GM12878 (cell line): ENCODE data around the gene NUDCD3. TPM values are rescaled to one million over a fixed set of nuclear protein-coding genes. Genes with fewer than 3 reads are reported as not detected.

Experiments used
- ATAC-seq: fragments of 200-7000 bp; cut with Tn5 transposase; 3 replicates; pipeline ENCODE4 v1.9.1; 2020; ENCODE audit warnings: mild to moderate bottlenecking, moderate library complexity
- BruUV-seq: library from RNA; stranded (reverse); fragments of 400-500 nt; replicated peaks from 2 replicates; lab custom pipeline; 2021; lab: Mats Ljungman, UMichigan
- CTCF ChIA-PET: fragments of 300-600 bp; sonication (Branson Sonifier 250); formaldehyde crosslinking; extraction: SDS; loops from one replicate; lab custom pipeline; 2021; ENCODE audit warnings: inconsistent platforms; lab: Yijun Ruan, JAX
- POLR2A ChIA-PET: fragments of 350-600 bp; formaldehyde crosslinking; extraction: SDS; loops from one replicate; lab custom pipeline; 2021; ENCODE audit warnings: inconsistent platforms; lab: Charles Lee
- RAD21 ChIA-PET: fragments of 300-600 bp; sonication (Branson Sonifier 250); formaldehyde crosslinking; loops from one replicate; lab custom pipeline; 2023; ENCODE audit warnings: antibody characterized with exemption; ENCODE audit not compliant: unreplicated experiment; lab: Charles Lee
- SMC1A ChIA-PET: fragments of 300-600 bp; sonication (Branson Sonifier 250); formaldehyde crosslinking; loops from one replicate; lab custom pipeline; 2023; ENCODE audit not compliant: unreplicated experiment, uncharacterized antibody; lab: Charles Lee
- DNase-seq: peaks from one replicate; pipeline ENCODE4 v3.0.0-alpha.2; 2011; ENCODE audit warnings: low read depth, low spot score
- FAIRE-seq: peaks from 3 replicates; lab custom pipeline; 2011; peaks lifted over from hg19 to GRCh38; lab: Jason Lieb, UNC
- H2AFZ ChIP-seq: 2 replicates; pipeline ENCODE4 v1.6.0; 2011; ENCODE audit warnings: low read depth, low read length, control low read depth; ENCODE audit not compliant: control insufficient read depth
- H3K27ac ChIP-seq: 2 replicates; pipeline ENCODE4 v1.5.1; 2011; ENCODE audit warnings: control low read depth; ENCODE audit not compliant: control insufficient read depth, insufficient read depth
- H3K27me3 ChIP-seq, 2 experiments: replicated peaks in 1 of 2; 2 replicates each; pipeline versions ENCODE4 v1.6.0 to v1.6.1; 2011; ENCODE audit warnings: low read length in 1 of 2; ENCODE audit not compliant: control insufficient read depth in 2 of 2, insufficient read depth in 2 of 2
- H3K36me3 ChIP-seq, 2 experiments: 2 replicates each; pipeline ENCODE4 v1.5.1; 2011; ENCODE audit warnings: low read length in 1 of 2; ENCODE audit not compliant: control insufficient read depth in 2 of 2, insufficient read depth in 2 of 2
- H3K4me1 ChIP-seq: 2 replicates; pipeline ENCODE4 v1.6.1; 2011; ENCODE audit warnings: mild to moderate bottlenecking, low read length, moderate library complexity, mixed read lengths; ENCODE audit not compliant: control insufficient read depth, insufficient read depth
- H3K4me2 ChIP-seq: 2 replicates; pipeline ENCODE4 v1.6.0; 2011; ENCODE audit warnings: control low read depth; ENCODE audit not compliant: control insufficient read depth, insufficient read depth
- H3K4me3 ChIP-seq: fragments of 200-600 bp; sonication (generic); 2 replicates; pipeline ENCODE4 v1.5.1; 2016
- H3K79me2 ChIP-seq: 2 replicates; pipeline ENCODE4 v1.6.0; 2011; ENCODE audit warnings: low read length; ENCODE audit not compliant: control insufficient read depth, insufficient read depth
- H3K9ac ChIP-seq: 2 replicates; pipeline ENCODE4 v1.8.0; 2011; ENCODE audit warnings: low read length, control low read depth, mixed read lengths; ENCODE audit not compliant: control insufficient read depth, insufficient read depth
- H3K9me3 ChIP-seq: replicated peaks from 3 replicates; pipeline ENCODE4 v1.5.1; 2011; ENCODE audit warnings: mild to moderate bottlenecking, low read length; ENCODE audit not compliant: control insufficient read depth, insufficient read depth
- H4K20me1 ChIP-seq: 2 replicates; pipeline ENCODE4 v1.6.0; 2011; ENCODE audit not compliant: control insufficient read depth, insufficient read depth
- FOXK2 ChIP-seq: fragments of 450-650 bp; IDR thresholded peaks from 2 replicates; pipeline ENCODE4 v1.6.1; 2017; ENCODE audit warnings: mild to moderate bottlenecking, moderate library complexity
- HDAC2 ChIP-seq: fragments of 200-600 bp; sonication (generic); IDR thresholded peaks from 2 replicates; pipeline ENCODE4 v1.6.1; 2017
- KLF5 ChIP-seq: fragments of 450-650 bp; IDR thresholded peaks from 2 replicates; pipeline ENCODE4 v1.6.1; 2014; ENCODE audit warnings: mild to moderate bottlenecking; ENCODE audit not compliant: partially characterized antibody
- NFIC ChIP-seq: IDR thresholded peaks from 2 replicates; pipeline ENCODE4 v1.6.1; 2012; ENCODE audit warnings: low read depth, mild to moderate bottlenecking, inconsistent platforms, low read length, moderate library complexity
- NR2C1 ChIP-seq: fragments of 450-650 bp; IDR thresholded peaks from 2 replicates; pipeline ENCODE4 v1.6.1; 2017; ENCODE audit warnings: antibody characterized with exemption, mild to moderate bottlenecking, moderate library complexity
- RB1 ChIP-seq: fragments of 450-650 bp; formaldehyde crosslinking; IDR thresholded peaks from 2 replicates; pipeline ENCODE4 v1.6.1; 2017; ENCODE audit warnings: mild to moderate bottlenecking, borderline replicate concordance
- SKIL ChIP-seq: fragments of 450-650 bp; IDR thresholded peaks from 2 replicates; pipeline ENCODE4 v1.6.1; 2017; ENCODE audit warnings: mild to moderate bottlenecking, low read depth, inconsistent platforms; ENCODE audit not compliant: poor library complexity, severe bottlenecking
- SMC3 ChIP-seq: IDR thresholded peaks from 2 replicates; pipeline ENCODE4 v1.6.1; 2011; ENCODE audit warnings: low read length, improper control_type of control experiment, borderline replicate concordance
- SUPT20H ChIP-seq: IDR thresholded peaks from 2 replicates; pipeline ENCODE4 v1.6.1; 2011; ENCODE audit warnings: low read depth, mild to moderate bottlenecking, low read length, moderate library complexity, borderline replicate concordance; ENCODE audit not compliant: control insufficient read depth
- WGBS: methylation state at CpG from one replicate; pipeline ENCODE4 v1.1.6; 2016; ENCODE audit warnings: low lambda C conversion rate; ENCODE audit not compliant: insufficient replicate concordance, insufficient coverage; ENCODE audit errors: missing lambda C conversion rate; 5-methylcytosine and 5-hydroxymethylcytosine counted together
- in situ Hi-C: fragments of 300-500 bp; cut with MboI; formaldehyde crosslinking; loops from 9 replicates; pipeline ENCODE4 v1.14.3; 2018; ENCODE audit warnings: mixed read lengths
- intact Hi-C: fragments of 100-400 bp; cut with micrococcal nuclease; formaldehyde crosslinking; loops from one replicate; pipeline ENCODE4 v1.14.2; 2022; ENCODE audit not compliant: unreplicated experiment
- polyA plus RNA-seq, 11 experiments: library from polyadenylated mRNA; depleted of rRNA in 4 of 11; unstranded in 6 of 11; stranded (reverse) in 5 of 11; fragments of >200 nt; fragmentation: Nextera tagmentation in 4 of 11; fragmentation: Illumina TruSeq in 1 of 11; extraction: Ambion mirVana in 4 of 11; extraction: Trizol in 1 of 11; gene quantifications; 1 replicate in 1 of 11; 2 replicates in 10 of 11; pipeline versions ENCODE4 v1.2.1 to v1.2.3, GENCODE V29; 2011 to 2016; ENCODE audit warnings: inconsistent platforms in 2 of 11, missing spikeins in 2 of 11, low read depth in 1 of 11
- total RNA-seq, 4 experiments: library from RNA; depleted of rRNA in 3 of 4; stranded (reverse); fragments of >200 nt in 3 of 4; fragmentation: Illumina TruSeq in 1 of 4; extraction: Trizol in 1 of 4; gene quantifications; 2 replicates each; pipeline versions ENCODE4 v1.2.1 to v1.2.3, GENCODE V29; 2013 to 2021
- TF ChIP-seq, protein P1 (sequence below): fragments of 450-650 bp; IDR thresholded peaks from 2 replicates; pipeline ENCODE4 v1.6.1; 2017; ENCODE audit warnings: mild to moderate bottlenecking, moderate library complexity
- TF ChIP-seq, protein P2 (sequence below): fragments of 450-650 bp; IDR thresholded peaks from 2 replicates; pipeline ENCODE4 v1.6.1; 2018; ENCODE audit warnings: mild to moderate bottlenecking, low read depth, moderate library complexity; ENCODE audit not compliant: partially characterized antibody

The NUDCD3 gene
- total and polyA plus RNA-seq, 10 of the 15 experiments (the other 5 are each of a cell fraction or from before 2014, with no cell fraction given) = 25.0 to 89.8 (median 46.4) TPM

DNA sequence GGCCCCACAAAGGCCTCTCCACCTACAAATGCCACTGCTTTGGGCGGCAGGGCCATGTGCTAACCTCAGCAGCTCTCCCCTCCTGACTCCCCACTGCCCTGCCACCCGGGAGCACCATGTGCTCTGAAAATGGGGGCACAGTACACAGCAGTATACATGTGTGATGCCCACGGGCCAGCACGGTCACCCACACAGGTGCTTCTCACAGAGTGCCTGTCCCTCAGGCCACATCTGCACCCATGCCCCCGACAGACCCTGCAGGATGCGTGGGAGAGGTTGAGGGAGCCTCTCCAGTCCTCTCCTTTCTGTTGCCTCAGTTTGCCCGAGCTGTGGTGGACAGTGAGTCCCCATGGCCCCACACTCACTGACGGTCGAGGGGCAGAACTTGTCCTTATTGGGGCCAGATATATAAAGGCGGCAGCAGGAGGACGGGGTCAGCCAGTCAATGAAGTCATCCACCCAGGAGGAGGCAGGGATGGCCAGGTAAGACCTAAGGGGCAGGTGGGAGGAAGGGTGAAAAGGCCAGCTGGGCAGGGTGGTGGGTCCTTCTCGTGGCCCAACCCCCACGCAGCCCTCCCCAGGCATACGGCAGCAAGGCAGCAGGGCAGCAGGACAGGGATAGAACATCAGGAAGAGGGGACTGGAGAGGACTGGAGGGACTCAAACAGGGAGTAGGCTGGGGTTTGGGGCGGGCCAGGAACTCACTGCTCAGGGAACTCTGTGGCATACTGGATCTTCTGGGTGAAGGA, 31.1 kb upstream of the NUDCD3 start:
- no peaks in the 10 kb centered on the region for H4K20me1 ChIP-seq
- intact Hi-C loops (no loop called here), in situ Hi-C loops (no loop called here)
- FAIRE-seq (no peak), DNase-seq (no peak), ATAC-seq (no peak)
- no peaks in the 10 kb centered on the region for H3K79me2 ChIP-seq
- ChIA-PET CTCF (interaction anchor here (1.5 kb wide), 1 partner anchor 7 kb away, joined by 3 read pairs; no protein-coding TSS in a partner anchor), POLR2A (no interaction called here), SMC1A (no interaction called here), RAD21 (no interaction called here)
- peaks cover 2 to 7% of the 10 kb centered on the region in 2 experiments for H3K27me3 ChIP-seq
- H3K27ac ChIP-seq = no peak overlapping the region
- H3K4me2 ChIP-seq = no peak overlapping the region
- H3K9me3 ChIP-seq = no peaks in the 10 kb centered on the region
- H3K9ac ChIP-seq = no peak overlapping the region
- no TSS peak for BruUV-seq
- WGBS = 12% methylated on average over 15 of the region's 15 CpGs
- H3K4me1 ChIP-seq = no peaks in the 10 kb centered on the region
- H2AFZ ChIP-seq = no peak overlapping the region
- no peak overlapping the region for H3K4me3 ChIP-seq
- H3K36me3 ChIP-seq = no peaks in the 10 kb centered on the region
- TF ChIP-seq NFIC = no peak
- TF ChIP-seq RB1 = no peak
- TF ChIP-seq, protein P1, sequence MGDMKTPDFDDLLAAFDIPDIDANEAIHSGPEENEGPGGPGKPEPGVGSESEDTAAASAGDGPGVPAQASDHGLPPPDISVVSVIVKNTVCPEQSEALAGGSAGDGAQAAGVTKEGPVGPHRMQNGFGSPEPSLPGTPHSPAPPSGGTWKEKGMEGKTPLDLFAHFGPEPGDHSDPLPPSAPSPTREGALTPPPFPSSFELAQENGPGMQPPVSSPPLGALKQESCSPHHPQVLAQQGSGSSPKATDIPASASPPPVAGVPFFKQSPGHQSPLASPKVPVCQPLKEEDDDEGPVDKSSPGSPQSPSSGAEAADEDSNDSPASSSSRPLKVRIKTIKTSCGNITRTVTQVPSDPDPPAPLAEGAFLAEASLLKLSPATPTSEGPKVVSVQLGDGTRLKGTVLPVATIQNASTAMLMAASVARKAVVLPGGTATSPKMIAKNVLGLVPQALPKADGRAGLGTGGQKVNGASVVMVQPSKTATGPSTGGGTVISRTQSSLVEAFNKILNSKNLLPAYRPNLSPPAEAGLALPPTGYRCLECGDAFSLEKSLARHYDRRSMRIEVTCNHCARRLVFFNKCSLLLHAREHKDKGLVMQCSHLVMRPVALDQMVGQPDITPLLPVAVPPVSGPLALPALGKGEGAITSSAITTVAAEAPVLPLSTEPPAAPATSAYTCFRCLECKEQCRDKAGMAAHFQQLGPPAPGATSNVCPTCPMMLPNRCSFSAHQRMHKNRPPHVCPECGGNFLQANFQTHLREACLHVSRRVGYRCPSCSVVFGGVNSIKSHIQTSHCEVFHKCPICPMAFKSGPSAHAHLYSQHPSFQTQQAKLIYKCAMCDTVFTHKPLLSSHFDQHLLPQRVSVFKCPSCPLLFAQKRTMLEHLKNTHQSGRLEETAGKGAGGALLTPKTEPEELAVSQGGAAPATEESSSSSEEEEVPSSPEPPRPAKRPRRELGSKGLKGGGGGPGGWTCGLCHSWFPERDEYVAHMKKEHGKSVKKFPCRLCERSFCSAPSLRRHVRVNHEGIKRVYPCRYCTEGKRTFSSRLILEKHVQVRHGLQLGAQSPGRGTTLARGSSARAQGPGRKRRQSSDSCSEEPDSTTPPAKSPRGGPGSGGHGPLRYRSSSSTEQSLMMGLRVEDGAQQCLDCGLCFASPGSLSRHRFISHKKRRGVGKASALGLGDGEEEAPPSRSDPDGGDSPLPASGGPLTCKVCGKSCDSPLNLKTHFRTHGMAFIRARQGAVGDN = no peak
- no peak for TF ChIP-seq KLF5
- TF ChIP-seq, protein P2, sequence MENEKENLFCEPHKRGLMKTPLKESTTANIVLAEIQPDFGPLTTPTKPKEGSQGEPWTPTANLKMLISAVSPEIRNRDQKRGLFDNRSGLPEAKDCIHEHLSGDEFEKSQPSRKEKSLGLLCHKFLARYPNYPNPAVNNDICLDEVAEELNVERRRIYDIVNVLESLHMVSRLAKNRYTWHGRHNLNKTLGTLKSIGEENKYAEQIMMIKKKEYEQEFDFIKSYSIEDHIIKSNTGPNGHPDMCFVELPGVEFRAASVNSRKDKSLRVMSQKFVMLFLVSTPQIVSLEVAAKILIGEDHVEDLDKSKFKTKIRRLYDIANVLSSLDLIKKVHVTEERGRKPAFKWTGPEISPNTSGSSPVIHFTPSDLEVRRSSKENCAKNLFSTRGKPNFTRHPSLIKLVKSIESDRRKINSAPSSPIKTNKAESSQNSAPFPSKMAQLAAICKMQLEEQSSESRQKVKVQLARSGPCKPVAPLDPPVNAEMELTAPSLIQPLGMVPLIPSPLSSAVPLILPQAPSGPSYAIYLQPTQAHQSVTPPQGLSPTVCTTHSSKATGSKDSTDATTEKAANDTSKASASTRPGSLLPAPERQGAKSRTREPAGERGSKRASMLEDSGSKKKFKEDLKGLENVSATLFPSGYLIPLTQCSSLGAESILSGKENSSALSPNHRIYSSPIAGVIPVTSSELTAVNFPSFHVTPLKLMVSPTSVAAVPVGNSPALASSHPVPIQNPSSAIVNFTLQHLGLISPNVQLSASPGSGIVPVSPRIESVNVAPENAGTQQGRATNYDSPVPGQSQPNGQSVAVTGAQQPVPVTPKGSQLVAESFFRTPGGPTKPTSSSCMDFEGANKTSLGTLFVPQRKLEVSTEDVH = no peak
- no peak for TF ChIP-seq SUPT20H
- no peak for TF ChIP-seq HDAC2
- no peak for TF ChIP-seq FOXK2
- no peak for TF ChIP-seq SMC3
- TF ChIP-seq NR2C1 = no peak
- TF ChIP-seq SKIL = no peak
